Tibial artery (tissue), 4 donors: ENCODE measurements around the gene SATB1.

ENCODE experiments used
- DNase-seq, 2 donors: peaks; one replicate each; pipeline ENCODE4 v3.0.0-alpha.2; 2019
- H3K27ac ChIP-seq, 2 donors: fragments of 200-600 bp; sonication (generic) in 1 of 2; 1 replicate in 1 of 2; 2 replicates in 1 of 2; pipeline ENCODE4 v1.5.1; 2018 to 2019; ENCODE audit warnings: mild to moderate bottlenecking in 1 of 2
- H3K27me3 ChIP-seq, 2 donors: fragments of 200-600 bp; sonication (generic) in 1 of 2; one replicate each; pipeline versions ENCODE4 v1.5.1 to v1.6.0; 2016 to 2019
- H3K36me3 ChIP-seq, 3 donors: fragments of 200-600 bp; sonication (generic) in 2 of 3; one replicate each; pipeline ENCODE4 v1.5.1; 2016 to 2019; ENCODE audit warnings: mild to moderate bottlenecking in 2 of 3
- H3K4me1 ChIP-seq, 4 donors: fragments of 200-600 bp; sonication (generic) in 2 of 4; 1 replicate in 3 of 4; 2 replicates in 1 of 4; pipeline ENCODE4 v1.5.1; 2016 to 2019
- H3K4me3 ChIP-seq, 2 donors: fragments of 200-600 bp; sonication (generic) in 1 of 2; 1 replicate in 1 of 2; 2 replicates in 1 of 2; pipeline ENCODE4 v1.5.1; 2018 to 2019; ENCODE audit warnings: mild to moderate bottlenecking in 2 of 2
- H3K9me3 ChIP-seq, 3 donors: fragments of 200-600 bp; sonication (generic) in 1 of 3; one replicate each; pipeline ENCODE4 v1.5.1; 2016 to 2019
- CTCF ChIP-seq, 2 experiments: fragments of 200-600 bp in 1 of 2; fragments of 450-650 bp in 1 of 2; IDR thresholded peaks; one replicate each; pipeline ENCODE4 v1.5.1; 2017 to 2019; ENCODE audit warnings: antibody characterized with exemption in 2 of 2, mild to moderate bottlenecking in 1 of 2, moderate library complexity in 1 of 2
- intact Hi-C: fragments of 100-400 bp; cut with DNase I; formaldehyde crosslinking; loops from one replicate; pipeline ENCODE4 v1.15.0; 2023; ENCODE audit warnings: low total_unique reads

SATB1 gene

GRCh38 chr3:18366258-18366657 is 58.9 kb downstream of the SATB1 start:
- no peak for TF ChIP-seq CTCF (IDR thresholded peaks at IDR 0.05)
- intact Hi-C loops: no loop called here
- Histone ChIP-seq H3K4me1 (no peaks in the 10 kb centered on the region), H3K4me3 (no peak overlapping the region), H3K27me3 (no peaks in the 10 kb centered on the region), H3K9me3 (no peaks in the 10 kb centered on the region), H3K27ac (no peak overlapping the region), H3K36me3 (peaks cover 0 to 5% (median 0%) of the 10 kb centered on the region in 3 donors)
- no peak for DNase-seq

GRCh38 chr3:18363338-18363737 is 61.8 kb downstream of the SATB1 start:
- Histone ChIP-seq H3K4me3 (no peak overlapping the region), H3K36me3 (peaks cover 0 to 11% (median 0%) of the 10 kb centered on the region in 3 donors), H3K4me1 (peaks cover 0 to 12% (median 0%) of the 10 kb centered on the region in 4 donors), H3K27ac (no peak overlapping the region), H3K9me3 (no peaks in the 10 kb centered on the region), H3K27me3 (no peaks in the 10 kb centered on the region)
- intact Hi-C loops: no loop called here
- no peak for DNase-seq
- no peak for TF ChIP-seq CTCF (IDR thresholded peaks at IDR 0.05)

GRCh38 chr3:18357747-18358146 is 67.4 kb downstream of the SATB1 start:
- peaks cover 0 to 6% (median 0%) of the 10 kb centered on the region in 3 donors for H3K36me3 ChIP-seq
- H3K4me1 ChIP-seq: peaks cover 0 to 53% (median 2%) of the 10 kb centered on the region in 4 donors
- no peak for DNase-seq
- no peak overlapping the region for H3K4me3 ChIP-seq
- no peaks in the 10 kb centered on the region for H3K9me3 ChIP-seq
- intact Hi-C loops: no loop called here
- no peak overlapping the region for H3K27ac ChIP-seq
- no peaks in the 10 kb centered on the region for H3K27me3 ChIP-seq
- TF ChIP-seq CTCF (IDR thresholded peaks at IDR 0.05): no peak

GRCh38 chr3:18355832-18356231 is 69.3 kb downstream of the SATB1 start:
- Histone ChIP-seq H3K4me3 (no peak overlapping the region), H3K4me1 (peaks cover 0 to 62% (median 2%) of the 10 kb centered on the region in 4 donors), H3K27me3 (no peaks in the 10 kb centered on the region), H3K9me3 (no peaks in the 10 kb centered on the region), H3K36me3 (peaks cover 0 to 15% (median 10%) of the 10 kb centered on the region in 3 donors), H3K27ac (no peak overlapping the region)
- no peak for DNase-seq
- TF ChIP-seq CTCF (IDR thresholded peaks at IDR 0.05): no peak
- intact Hi-C loops: no loop called here

- Histone ChIP-seq H3K9me3 (no peaks in the 10 kb centered on the region), H3K4me3 (no peak overlapping the region), H3K27me3 (no peaks in the 10 kb centered on the region), H3K4me1 (peaks cover 0 to 62% (median 2%) of the 10 kb centered on the region in 4 donors), H3K27ac (no peak overlapping the region), H3K36me3 (peaks cover 7 to 18% (median 16%) of the 10 kb centered on the region in 3 donors)
- no peak for TF ChIP-seq CTCF (IDR thresholded peaks at IDR 0.05)
- intact Hi-C loops: no loop called here
- DNase-seq: no peak
Measured at GRCh38 chr3:18354701-18355100, 70.4 kb downstream of the SATB1 start.
